Measurements from ENCODE around the gene NCF4. TPM values are rescaled to one million over a fixed set of nuclear protein-coding genes. Genes with fewer than 3 reads are reported as not detected.

Gene NCF4
- polyA plus RNA-seq, 3 donors, result 206 to 249 (median 209) TPM

GRCh38 chr22:36831206-36831605 lies 29.6 kb upstream of the NCF4 start:
- Mint-ChIP-seq H3K27me3 (ENCODE audit: low read depth in 3 of 3) (peaks cover 71 to 78% (median 73%) of the 10 kb centered on the region in 3 donors), H3K27ac (peak overlapping the region in 1 of 7 donors; percentile 4)

GRCh38 chr22:36831717-36832116 lies 29.1 kb upstream of the NCF4 start:
- TF ChIP-seq, protein P1, sequence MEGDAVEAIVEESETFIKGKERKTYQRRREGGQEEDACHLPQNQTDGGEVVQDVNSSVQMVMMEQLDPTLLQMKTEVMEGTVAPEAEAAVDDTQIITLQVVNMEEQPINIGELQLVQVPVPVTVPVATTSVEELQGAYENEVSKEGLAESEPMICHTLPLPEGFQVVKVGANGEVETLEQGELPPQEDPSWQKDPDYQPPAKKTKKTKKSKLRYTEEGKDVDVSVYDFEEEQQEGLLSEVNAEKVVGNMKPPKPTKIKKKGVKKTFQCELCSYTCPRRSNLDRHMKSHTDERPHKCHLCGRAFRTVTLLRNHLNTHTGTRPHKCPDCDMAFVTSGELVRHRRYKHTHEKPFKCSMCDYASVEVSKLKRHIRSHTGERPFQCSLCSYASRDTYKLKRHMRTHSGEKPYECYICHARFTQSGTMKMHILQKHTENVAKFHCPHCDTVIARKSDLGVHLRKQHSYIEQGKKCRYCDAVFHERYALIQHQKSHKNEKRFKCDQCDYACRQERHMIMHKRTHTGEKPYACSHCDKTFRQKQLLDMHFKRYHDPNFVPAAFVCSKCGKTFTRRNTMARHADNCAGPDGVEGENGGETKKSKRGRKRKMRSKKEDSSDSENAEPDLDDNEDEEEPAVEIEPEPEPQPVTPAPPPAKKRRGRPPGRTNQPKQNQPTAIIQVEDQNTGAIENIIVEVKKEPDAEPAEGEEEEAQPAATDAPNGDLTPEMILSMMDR (IDR thresholded peaks at IDR 0.05), result no peak
- peak overlapping the region in 1 of 3 experiments; percentile 26 for H3K4me3 ChIP-seq (replicated peaks in 1 of 3; ENCODE audit: low read depth in 2 of 3, low read length in 3 of 3)
- no peaks in the 10 kb centered on the region for H4K20me1 ChIP-seq (ENCODE audit: insufficient read depth, low read length)
- H3K9me3 Mint-ChIP-seq, result peaks cover 15 to 44% (median 33%) of the 10 kb centered on the region in 7 donors
- peaks cover 6 to 21% of the 10 kb centered on the region in 2 donors for H3K36me3 Mint-ChIP-seq
- H3K4me3 Mint-ChIP-seq, result peak overlapping the region in 1 of 2 donors; percentile 83
- H3K36me3 ChIP-seq (replicated peaks in 1 of 2; ENCODE audit: control insufficient read depth in 1 of 2, insufficient read depth in 2 of 2, low read length in 2 of 2), result no peaks in the 10 kb centered on the region
- H3K27me3 ChIP-seq (ENCODE audit: control insufficient read depth in 2 of 2, insufficient read depth in 2 of 2, low read length in 2 of 2), result peaks cover 46 to 70% of the 10 kb centered on the region in 2 donors
- peaks cover 37% of the 10 kb centered on the region for H3K4me1 Mint-ChIP-seq
- H3K9ac ChIP-seq (ENCODE audit: insufficient read depth, low read length, poor library complexity, severe bottlenecking), result no peak overlapping the region
- H3K9me3 ChIP-seq (replicated peaks in 1 of 2; ENCODE audit: control insufficient read depth in 1 of 2, insufficient read depth in 1 of 2, low read length in 2 of 2), result peaks cover 28 to 31% of the 10 kb centered on the region in 2 donors
- DNase-seq, result peak in 2 of 3 donors; percentile 38 to 54
- H3K79me2 ChIP-seq (ENCODE audit: insufficient read depth, low read length), result no peaks in the 10 kb centered on the region
- H3K27ac ChIP-seq (ENCODE audit: low read depth in 1 of 2, low read length in 2 of 2), result no peak overlapping the region
- intact Hi-C loops (cut with micrococcal nuclease), result no loop called here
- peak overlapping the region; percentile 44 for H3K4me2 ChIP-seq (replicated peaks; ENCODE audit: extremely low read depth, low read length, poor library complexity, severe bottlenecking)
- no peak overlapping the region for H2AFZ ChIP-seq (ENCODE audit: insufficient read depth, low read depth, low read length, poor library complexity, severe bottlenecking)
- peaks cover 30 to 36% of the 10 kb centered on the region in 2 donors for H3K4me1 ChIP-seq (ENCODE audit: control insufficient read depth in 1 of 2, insufficient read depth in 2 of 2, low read length in 2 of 2)
- H3K27ac Mint-ChIP-seq, result peak overlapping the region in 5 of 7 donors; percentile 9 to 86 (median 62)
- peaks cover 71 to 78% (median 74%) of the 10 kb centered on the region in 3 donors for H3K27me3 Mint-ChIP-seq (ENCODE audit: low read depth in 3 of 3)
- WGBS (ENCODE audit: insufficient coverage), result 44% methylated on average over 3 of the region's 3 CpGs

More at GRCh38 chr22:36831206-36831605, 29.6 kb upstream of the NCF4 start:
- Mint-ChIP-seq H3K36me3 (peaks cover 6 to 20% of the 10 kb centered on the region in 2 donors), H3K4me3 (peak overlapping the region in 1 of 2 donors; percentile 63), H3K9me3 (peaks cover 14 to 41% (median 28%) of the 10 kb centered on the region in 7 donors), H3K4me1 (peaks cover 37% of the 10 kb centered on the region)
- intact Hi-C loops (cut with micrococcal nuclease), result no loop called here
- H4K20me1 ChIP-seq (ENCODE audit: insufficient read depth, low read length), result no peaks in the 10 kb centered on the region
- no peak for DNase-seq
- no peak overlapping the region for H3K27ac ChIP-seq (ENCODE audit: low read depth in 1 of 2, low read length in 2 of 2)
- H3K79me2 ChIP-seq (ENCODE audit: insufficient read depth, low read length), result no peaks in the 10 kb centered on the region
- TF ChIP-seq, protein P1 (IDR thresholded peaks at IDR 0.05), result no peak
- no peak overlapping the region for H3K9ac ChIP-seq (ENCODE audit: insufficient read depth, low read length, poor library complexity, severe bottlenecking)
- H3K4me3 ChIP-seq (replicated peaks in 1 of 3; ENCODE audit: low read depth in 2 of 3, low read length in 3 of 3), result no peak overlapping the region
- H3K9me3 ChIP-seq (replicated peaks in 1 of 2; ENCODE audit: control insufficient read depth in 1 of 2, insufficient read depth in 1 of 2, low read length in 2 of 2), result peaks cover 23 to 27% of the 10 kb centered on the region in 2 donors
- H2AFZ ChIP-seq (ENCODE audit: insufficient read depth, low read depth, low read length, poor library complexity, severe bottlenecking), result no peak overlapping the region
- no peaks in the 10 kb centered on the region for H3K36me3 ChIP-seq (replicated peaks in 1 of 2; ENCODE audit: control insufficient read depth in 1 of 2, insufficient read depth in 2 of 2, low read length in 2 of 2)
- peaks cover 30 to 40% of the 10 kb centered on the region in 2 donors for H3K4me1 ChIP-seq (ENCODE audit: control insufficient read depth in 1 of 2, insufficient read depth in 2 of 2, low read length in 2 of 2)
- peaks cover 48 to 72% of the 10 kb centered on the region in 2 donors for H3K27me3 ChIP-seq (ENCODE audit: control insufficient read depth in 2 of 2, insufficient read depth in 2 of 2, low read length in 2 of 2)
- H3K4me2 ChIP-seq (replicated peaks; ENCODE audit: extremely low read depth, low read length, poor library complexity, severe bottlenecking), result no peak overlapping the region

Data from CD14-positive monocyte (primary cell).